SJSA1 (cell line): Measurements from ENCODE around the gene KLHL30. TPM values are rescaled to one million over a fixed set of nuclear protein-coding genes. Genes with fewer than 3 reads are reported as not detected.
A peak's percentile ranks its signal among the peaks of the same experiment; 100 is the strongest.

ENCODE experiments used
- DNase-seq, 2 experiments: peaks; one replicate each; pipeline ENCODE4 v3.0.0-alpha.2; 2015 to 2020; ENCODE audit warnings: low spot score in 2 of 2, low read depth in 1 of 2
- H3K27ac ChIP-seq: fragments of 250-450 bp; sonication (Bioruptor Pico); 2 replicates; pipeline ENCODE4 v1.5.1; 2020; ENCODE audit warnings: mild to moderate bottlenecking, moderate library complexity
- H3K27me3 ChIP-seq: fragments of 250-450 bp; sonication (Bioruptor Pico); replicated peaks from 2 replicates; pipeline ENCODE4 v1.5.1; 2020; ENCODE audit warnings: mild to moderate bottlenecking, moderate library complexity
- H3K36me3 ChIP-seq: fragments of 250-450 bp; sonication (Bioruptor Pico); 2 replicates; pipeline ENCODE4 v1.5.1; 2020; ENCODE audit warnings: mild to moderate bottlenecking
- H3K4me1 ChIP-seq: fragments of 250-450 bp; sonication (Bioruptor Pico); replicated peaks from 2 replicates; pipeline ENCODE4 v1.6.1; 2021; ENCODE audit warnings: mild to moderate bottlenecking
- H3K4me3 ChIP-seq: fragments of 250-450 bp; sonication (Bioruptor Pico); 2 replicates; pipeline ENCODE4 v1.5.1; 2020; ENCODE audit warnings: mild to moderate bottlenecking
- H3K9me3 ChIP-seq: fragments of 250-450 bp; sonication (Bioruptor Pico); replicated peaks from 2 replicates; pipeline ENCODE4 v1.5.1; 2020; ENCODE audit warnings: mild to moderate bottlenecking
- total RNA-seq: library from RNA; depleted of rRNA; stranded (reverse); fragments of >200 nt; shearing (Covaris generic); gene quantifications from 2 replicates; pipeline ENCODE4 v1.2.3, GENCODE V29; 2014

KLHL30 gene
- total RNA-seq, 1 experiment from 2014 or later: 1.5 TPM

DNA sequence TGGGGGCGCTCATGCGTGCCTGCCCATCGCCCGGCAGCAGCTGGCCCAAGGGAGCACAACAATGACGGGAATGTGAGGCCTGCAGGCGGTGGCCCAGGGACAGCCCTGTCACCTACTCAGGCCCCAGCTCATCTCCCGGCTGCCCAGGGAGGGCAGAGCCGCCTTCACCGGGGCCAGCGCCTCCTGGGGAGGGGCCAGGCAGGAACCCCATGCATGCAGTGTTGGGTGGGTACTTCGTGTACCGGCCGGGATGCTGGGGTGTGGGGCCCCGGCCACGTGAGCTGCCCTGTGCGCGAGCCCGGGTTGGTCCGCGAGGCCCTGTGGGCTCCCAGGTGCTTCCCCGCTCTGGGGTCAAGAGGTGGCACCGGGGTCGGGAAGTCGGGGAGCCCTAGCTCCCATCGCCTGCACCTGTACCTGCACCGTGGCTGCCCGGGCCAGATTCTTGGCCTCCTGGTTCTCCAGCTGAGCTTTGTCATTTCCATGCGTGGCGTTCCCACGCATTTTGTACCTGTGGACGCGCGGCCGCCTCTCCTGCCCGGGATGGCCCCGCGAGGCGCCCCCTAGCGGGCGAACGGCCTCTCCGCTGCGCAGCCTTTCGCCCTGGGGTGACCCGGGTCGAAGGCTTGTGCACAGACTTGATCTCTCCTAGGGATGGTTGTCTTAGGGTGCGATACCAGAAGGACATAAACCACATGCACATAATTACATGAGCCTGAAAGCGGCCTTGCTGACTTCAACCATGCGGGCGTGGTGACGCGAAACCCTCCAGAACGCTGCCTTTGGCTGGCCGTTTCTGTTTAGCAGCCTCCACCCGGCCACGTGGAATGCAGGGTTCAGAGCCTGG lies 950 bp downstream of the KLHL30 start:
- H3K4me1 ChIP-seq: peaks cover 48% of the 10 kb centered on the region

DNA sequence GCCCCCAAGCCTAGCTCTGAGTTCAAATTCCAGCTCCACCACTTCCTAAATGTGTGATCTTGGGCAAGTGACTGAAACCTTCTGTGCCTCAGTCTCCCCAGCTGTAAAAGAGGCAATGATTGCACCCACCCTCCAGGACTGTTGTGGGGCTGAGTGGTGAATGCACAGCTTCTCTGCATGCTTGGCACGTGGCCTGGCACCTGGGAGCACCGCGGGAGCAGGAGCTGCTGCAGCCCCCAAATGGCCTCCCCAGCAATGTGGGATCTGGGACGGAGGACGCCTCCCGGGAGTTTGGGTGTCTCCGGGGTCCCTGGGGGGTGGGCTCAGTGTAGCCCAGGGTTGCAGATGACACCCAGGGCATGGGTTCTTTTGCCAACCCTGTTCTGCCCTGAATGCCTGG lies 1.6 kb downstream of the KLHL30 start:
- Histone ChIP-seq H3K4me3 (no peak overlapping the region), H3K4me1 (peaks cover 54% of the 10 kb centered on the region)

More for the DNA sequence above, 950 bp downstream of the KLHL30 start:
- no peak overlapping the region for H3K27ac ChIP-seq
- no peak overlapping the region for H3K4me3 ChIP-seq
- H3K9me3 ChIP-seq: no peaks in the 10 kb centered on the region
- H3K36me3 ChIP-seq: no peaks in the 10 kb centered on the region
- no peaks in the 10 kb centered on the region for H3K27me3 ChIP-seq
- no peak for DNase-seq

DNA sequence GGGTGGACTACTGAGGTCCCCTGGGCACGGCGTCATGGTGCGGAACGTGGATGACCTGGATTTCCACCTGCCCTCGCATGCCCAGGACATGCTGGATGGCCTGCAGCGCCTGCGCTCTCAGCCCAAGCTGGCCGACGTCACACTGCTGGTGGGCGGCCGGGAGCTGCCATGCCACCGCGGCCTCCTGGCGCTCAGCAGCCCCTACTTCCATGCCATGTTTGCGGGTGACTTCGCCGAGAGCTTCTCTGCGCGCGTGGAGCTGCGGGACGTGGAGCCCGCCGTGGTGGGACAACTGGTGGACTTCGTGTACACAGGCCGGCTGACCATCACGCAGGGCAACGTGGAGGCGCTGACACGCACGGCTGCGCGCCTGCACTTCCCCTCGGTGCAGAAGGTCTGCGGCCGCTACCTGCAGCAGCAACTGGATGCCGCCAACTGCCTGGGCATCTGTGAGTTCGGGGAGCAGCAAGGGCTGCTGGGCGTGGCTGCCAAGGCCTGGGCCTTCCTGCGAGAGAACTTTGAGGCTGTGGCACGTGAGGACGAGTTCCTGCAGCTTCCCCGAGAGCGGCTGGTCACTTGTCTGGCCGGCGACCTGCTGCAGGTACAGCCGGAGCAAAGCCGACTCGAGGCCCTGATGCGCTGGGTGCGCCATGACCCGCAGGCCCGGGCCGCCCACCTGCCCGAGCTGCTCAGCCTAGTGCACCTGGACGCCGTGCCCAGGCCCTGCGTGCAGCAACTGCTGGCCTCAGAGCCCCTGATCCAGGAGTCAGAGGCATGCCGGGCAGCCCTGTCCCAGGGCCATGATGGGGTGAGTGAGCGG lies 2.5 kb downstream of the KLHL30 start:
- Histone ChIP-seq H3K36me3 (no peaks in the 10 kb centered on the region), H3K4me1 (peaks cover 55% of the 10 kb centered on the region)

More for the DNA sequence above, 1.6 kb downstream of the KLHL30 start:
- no peaks in the 10 kb centered on the region for H3K27me3 ChIP-seq
- no peak for DNase-seq
- no peak overlapping the region for H3K27ac ChIP-seq
- no peaks in the 10 kb centered on the region for H3K36me3 ChIP-seq
- H3K9me3 ChIP-seq: no peaks in the 10 kb centered on the region

DNA sequence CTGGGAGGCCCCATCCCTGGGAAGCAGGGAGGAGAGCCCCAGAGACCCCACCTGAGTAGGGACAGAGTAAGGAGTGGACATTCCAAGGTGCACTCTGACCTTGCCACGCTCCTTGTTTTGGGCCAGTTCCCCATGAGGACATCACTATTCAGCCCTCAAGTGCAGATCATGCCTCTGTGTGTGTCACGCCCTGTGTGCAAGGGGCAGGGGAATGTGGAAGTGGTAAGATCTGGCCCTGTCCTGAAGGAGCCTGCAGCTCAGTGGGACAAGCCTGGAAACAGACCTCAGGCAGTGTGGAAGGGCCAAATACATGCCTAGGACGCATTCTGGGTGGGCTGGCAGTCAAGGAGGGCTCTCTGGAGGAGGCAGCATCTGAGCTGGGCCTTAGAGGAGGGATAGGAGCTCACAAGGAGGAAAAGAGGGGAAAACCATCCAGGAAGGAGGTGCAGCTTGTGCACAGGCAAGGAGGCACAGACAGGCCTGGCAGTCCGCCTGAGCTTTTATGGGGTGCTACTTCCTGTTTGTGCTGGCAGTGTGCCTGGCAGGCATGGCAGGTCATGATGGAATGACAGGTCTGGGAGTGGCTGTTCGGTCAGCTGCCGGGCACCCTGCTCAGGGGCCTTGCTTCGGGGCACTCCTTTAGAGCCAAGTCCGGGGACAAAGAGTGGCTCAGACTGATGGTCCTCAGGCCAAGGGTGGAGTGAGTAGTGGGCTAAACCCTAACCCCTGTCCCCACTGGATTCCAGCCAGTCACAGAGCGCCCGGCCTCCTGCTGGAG lies 3.3 kb downstream of the KLHL30 start:
- H3K27me3 ChIP-seq: no peaks in the 10 kb centered on the region
- peaks cover 55% of the 10 kb centered on the region for H3K4me1 ChIP-seq
- no peak overlapping the region; the same call in 1 of the 2 replicates for H3K4me3 ChIP-seq
- no peaks in the 10 kb centered on the region for H3K36me3 ChIP-seq
- H3K9me3 ChIP-seq: no peaks in the 10 kb centered on the region
- H3K27ac ChIP-seq: peak overlapping the region; percentile 96
- peak; percentile 85 to 89 for DNase-seq

More for the DNA sequence above, 2.5 kb downstream of the KLHL30 start:
- no peaks in the 10 kb centered on the region for H3K9me3 ChIP-seq
- H3K4me3 ChIP-seq: no peak overlapping the region
- H3K27ac ChIP-seq: peak overlapping the region; percentile 96; the same call in 1 of the 2 replicates
- DNase-seq: no peak
- no peaks in the 10 kb centered on the region for H3K27me3 ChIP-seq

DNA sequence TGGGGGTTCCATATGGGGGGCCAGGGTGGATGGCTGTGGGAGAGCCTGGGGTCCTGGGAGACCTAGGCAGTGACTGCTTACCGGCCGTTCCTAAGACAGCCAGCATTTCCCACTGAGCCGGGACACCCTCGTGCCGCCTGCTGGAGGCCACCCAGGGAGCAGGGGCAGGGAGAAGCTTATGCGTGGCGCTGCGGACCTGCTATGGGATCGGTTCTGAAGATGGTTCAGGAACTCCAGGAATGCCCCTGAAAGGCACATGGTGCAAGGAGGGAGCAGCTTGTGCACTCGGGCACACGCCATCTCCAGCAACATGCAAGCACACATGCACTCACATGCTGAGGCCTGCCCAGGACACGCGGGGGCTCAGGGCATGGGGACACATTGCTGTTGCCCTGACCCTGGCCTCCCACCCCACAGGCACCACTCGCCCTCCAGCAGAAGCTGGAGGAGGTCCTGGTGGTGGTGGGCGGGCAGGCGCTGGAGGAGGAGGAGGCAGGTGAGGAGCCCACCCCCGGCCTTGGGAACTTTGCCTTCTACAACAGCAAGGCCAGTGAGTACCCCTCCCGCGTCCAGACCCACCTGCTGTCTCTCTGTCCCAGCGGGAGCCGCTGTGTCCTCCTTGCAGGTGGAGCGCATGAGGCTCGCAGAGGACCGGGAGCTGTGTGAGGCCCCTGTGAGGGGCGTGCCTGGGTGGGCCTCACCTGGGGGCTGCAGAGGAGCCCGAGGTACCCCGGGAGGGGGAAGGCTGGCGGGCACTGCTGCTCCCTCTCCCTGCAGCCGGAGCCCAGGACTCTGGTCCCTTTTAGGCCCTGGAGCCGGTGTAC lies 4.1 kb downstream of the KLHL30 start:
- Histone ChIP-seq H3K36me3 (no peaks in the 10 kb centered on the region), H3K4me3 (peak overlapping the region; percentile 2; the same call in 1 of the 2 replicates), H3K4me1 (peaks cover 55% of the 10 kb centered on the region), H3K9me3 (no peaks in the 10 kb centered on the region), H3K27me3 (no peaks in the 10 kb centered on the region), H3K27ac (peak overlapping the region; percentile 96)
- DNase-seq: peak; percentile 89 to 92

DNA sequence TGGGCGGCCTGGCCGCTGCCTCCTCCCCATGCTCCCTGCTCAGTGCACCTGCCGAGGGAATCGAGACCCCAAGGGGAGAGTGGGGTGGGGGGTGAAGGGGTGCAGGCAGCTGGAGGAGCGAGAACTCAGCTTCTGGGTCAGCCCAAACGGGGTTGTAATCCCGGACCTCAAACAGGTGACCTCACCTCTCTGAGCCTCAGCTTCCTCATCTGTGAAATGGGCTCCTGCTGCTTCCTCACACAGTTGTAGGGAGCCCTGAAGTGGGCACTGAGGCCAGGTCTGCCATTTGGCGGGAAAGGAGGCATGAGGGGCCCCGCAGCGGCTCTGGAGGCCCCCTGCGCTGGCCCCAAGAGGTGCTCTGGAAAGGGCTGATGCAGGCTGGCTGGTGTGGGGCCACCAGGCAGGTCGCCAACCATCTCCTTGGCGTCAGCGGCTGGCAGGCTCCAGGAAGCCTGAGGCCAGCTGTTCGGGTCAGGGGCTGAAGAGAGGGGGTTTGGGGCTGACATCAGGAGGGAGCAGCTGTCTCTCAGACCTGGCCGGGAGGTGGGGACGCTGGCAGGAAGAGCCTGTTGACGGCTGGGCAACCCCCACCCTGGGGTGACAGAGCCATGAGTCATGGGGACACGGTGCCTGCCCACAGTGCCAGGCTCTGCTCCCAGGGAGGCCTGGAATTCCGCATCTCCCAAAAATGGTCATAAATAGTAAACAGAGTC lies 4.9 kb downstream of the KLHL30 start:
- Histone ChIP-seq H3K4me1 (peaks cover 54% of the 10 kb centered on the region), H3K9me3 (no peaks in the 10 kb centered on the region), H3K36me3 (no peaks in the 10 kb centered on the region), H3K4me3 (no peak overlapping the region), H3K27ac (peak overlapping the region; percentile 96), H3K27me3 (no peaks in the 10 kb centered on the region)
- peak; percentile 91 to 96 for DNase-seq

DNA sequence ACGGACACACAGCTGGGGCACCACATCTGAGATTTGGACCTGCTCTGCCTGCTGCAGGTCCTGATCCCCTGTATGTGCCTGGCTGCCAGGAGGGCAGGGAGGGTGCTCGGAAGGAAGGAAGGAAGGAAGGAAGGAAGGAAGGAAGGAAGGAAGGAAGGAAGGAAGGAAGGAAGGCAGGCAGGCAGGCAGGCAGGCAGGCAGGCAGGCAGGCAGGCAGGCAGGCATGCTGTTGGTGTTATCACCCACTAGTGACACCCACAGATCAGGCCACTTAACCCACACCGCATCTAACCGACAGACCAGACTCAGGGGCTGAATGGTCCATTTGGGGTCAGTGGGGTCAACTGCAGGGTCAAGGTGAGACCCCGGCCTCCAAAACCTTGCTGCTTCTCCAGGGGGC lies 5.8 kb downstream of the KLHL30 start:
- Histone ChIP-seq H3K27me3 (no peaks in the 10 kb centered on the region), H3K9me3 (no peaks in the 10 kb centered on the region), H3K4me1 (peaks cover 46% of the 10 kb centered on the region), H3K4me3 (no peak overlapping the region), H3K36me3 (no peaks in the 10 kb centered on the region), H3K27ac (peak overlapping the region; percentile 96)
- no peak for DNase-seq

DNA sequence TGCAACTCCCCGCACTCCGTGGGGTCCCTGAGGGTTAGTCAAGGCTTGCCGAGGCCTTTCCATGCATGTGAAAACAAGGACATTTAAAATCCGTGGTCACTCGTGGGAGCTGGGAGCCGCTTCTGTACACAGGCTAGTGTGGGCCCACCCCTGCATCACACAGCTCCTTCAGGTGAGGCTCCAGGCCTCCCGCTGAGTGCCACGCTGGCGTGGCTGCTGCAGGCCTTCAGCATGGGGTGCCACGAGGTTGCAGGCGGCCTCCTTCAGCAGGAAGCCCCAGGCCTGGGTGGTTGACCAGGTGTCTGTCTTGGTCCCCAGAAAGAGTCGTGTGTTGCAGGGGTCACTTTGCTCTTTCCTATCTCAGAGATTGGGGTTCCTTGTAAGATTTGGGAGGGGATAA lies 6.6 kb downstream of the KLHL30 start:
- Histone ChIP-seq H3K27me3 (no peaks in the 10 kb centered on the region), H3K9me3 (no peaks in the 10 kb centered on the region), H3K4me3 (no peak overlapping the region), H3K36me3 (no peaks in the 10 kb centered on the region), H3K4me1 (peaks cover 45% of the 10 kb centered on the region), H3K27ac (no peak overlapping the region)
- no peak for DNase-seq

DNA sequence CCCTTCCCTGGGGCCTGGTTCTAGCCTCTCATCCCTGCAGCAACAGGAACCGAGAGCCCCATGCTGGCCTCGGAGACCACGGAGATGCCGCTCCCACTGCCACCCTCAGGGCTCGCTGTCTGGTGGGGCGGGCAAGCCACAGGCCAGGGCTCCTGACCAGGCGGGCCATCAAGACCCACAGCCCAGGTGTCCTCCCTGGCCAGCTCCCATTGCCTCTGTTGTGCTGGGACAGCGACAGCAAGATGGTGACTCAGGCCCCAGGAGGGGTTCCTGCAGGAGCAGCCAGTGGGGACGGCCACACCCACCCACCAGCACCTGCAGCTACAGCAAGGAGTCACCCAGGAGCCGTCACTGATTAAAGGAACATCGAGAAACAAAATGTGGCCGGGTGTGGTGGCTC lies 7.4 kb downstream of the KLHL30 start:
- H3K9me3 ChIP-seq: no peaks in the 10 kb centered on the region
- H3K36me3 ChIP-seq: no peaks in the 10 kb centered on the region
- H3K4me3 ChIP-seq: no peak overlapping the region
- peaks cover 42% of the 10 kb centered on the region for H3K4me1 ChIP-seq
- no peak for DNase-seq
- no peak overlapping the region for H3K27ac ChIP-seq
- H3K27me3 ChIP-seq: no peaks in the 10 kb centered on the region

DNA sequence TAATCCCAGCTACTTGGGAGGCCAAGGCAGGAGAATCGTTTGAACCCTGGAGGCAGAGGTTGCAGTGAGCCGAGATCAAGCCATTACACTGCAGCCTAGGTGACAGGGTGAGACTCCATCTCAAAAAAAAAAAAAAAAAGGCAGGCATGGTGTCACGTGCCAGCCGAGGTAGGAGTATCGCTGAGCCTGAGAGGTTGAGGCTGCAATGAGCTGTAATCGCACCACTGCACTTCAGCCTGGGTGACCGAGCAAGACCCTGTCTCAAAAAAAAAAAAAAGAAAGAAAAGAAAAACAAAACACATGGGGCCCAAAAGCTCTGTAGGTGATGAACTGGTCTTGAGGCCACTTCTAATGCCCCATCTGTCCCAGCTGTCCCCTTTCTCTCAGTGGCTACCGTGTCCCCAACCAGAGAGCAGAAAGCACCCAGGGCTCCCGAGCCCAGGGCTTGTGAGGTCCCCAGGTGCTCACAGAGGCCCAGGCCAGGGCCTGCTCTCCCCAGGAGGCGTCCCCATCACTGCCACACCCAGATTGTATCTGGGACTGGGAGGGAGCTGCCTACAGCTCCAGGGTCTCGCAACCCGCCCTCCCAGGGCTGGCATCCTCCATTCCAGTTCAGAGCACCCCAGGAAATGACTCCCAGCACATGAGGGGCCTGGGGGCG lies 8.5 kb downstream of the KLHL30 start:
- Histone ChIP-seq H3K27ac (no peak overlapping the region), H3K4me3 (no peak overlapping the region), H3K9me3 (no peaks in the 10 kb centered on the region), H3K4me1 (peaks cover 31% of the 10 kb centered on the region), H3K27me3 (no peaks in the 10 kb centered on the region), H3K36me3 (no peaks in the 10 kb centered on the region)
- no peak for DNase-seq

DNA sequence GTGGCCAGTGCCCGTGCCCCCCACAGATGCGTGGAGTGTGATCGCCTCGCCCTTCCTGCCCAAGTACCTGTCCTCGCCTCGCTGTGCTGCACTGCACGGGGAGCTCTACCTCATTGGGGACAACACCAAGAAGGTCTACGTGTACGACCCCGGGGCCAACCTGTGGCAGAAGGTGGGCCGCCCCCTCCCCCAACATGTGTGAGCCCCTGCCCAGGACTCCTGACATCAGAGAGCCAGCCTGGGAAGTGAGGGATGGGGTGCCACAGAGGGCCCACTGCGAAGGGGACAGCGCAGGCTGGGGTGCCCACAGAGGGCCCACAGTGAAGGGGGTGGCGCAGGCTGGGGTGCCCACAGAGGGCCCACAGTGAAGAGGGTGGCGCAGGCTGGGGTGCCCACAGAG lies 10.5 kb downstream of the KLHL30 start:
- Histone ChIP-seq H3K9me3 (no peaks in the 10 kb centered on the region), H3K27me3 (no peaks in the 10 kb centered on the region), H3K36me3 (no peaks in the 10 kb centered on the region), H3K4me3 (no peak overlapping the region), H3K4me1 (peaks cover 11% of the 10 kb centered on the region), H3K27ac (no peak overlapping the region)
- no peak for DNase-seq
